ENCODE data around the gene GABRB1.
"Not testable (repeated sequence)": the region's sequence is repeated elsewhere in the genome, so short reads cannot be mapped to it uniquely, and the experiment has no call there.

GABRB1 gene

GRCh38 chr4:47309165-47309564 is 277.8 kb downstream of the GABRB1 start:
- DNase-seq (ENCODE audit: low spot score): no peak

- DNase-seq (ENCODE audit: low spot score): no peak
Observed at GRCh38 chr4:47312170-47312569, 280.8 kb downstream of the GABRB1 start.

GRCh38 chr4:47313384-47313783 is 282.0 kb downstream of the GABRB1 start:
- DNase-seq (ENCODE audit: low spot score): no peak

GRCh38 chr4:47315346-47315745 is 284.0 kb downstream of the GABRB1 start:
- DNase-seq (ENCODE audit: low spot score): no peak

GRCh38 chr4:47326025-47326424 is 294.7 kb downstream of the GABRB1 start:
- no peak for DNase-seq (ENCODE audit: low spot score)

- DNase-seq (ENCODE audit: low spot score): no peak
Observed at GRCh38 chr4:47330866-47331265, 299.5 kb downstream of the GABRB1 start.

GRCh38 chr4:47334652-47335051 is 303.3 kb downstream of the GABRB1 start:
- no peak for DNase-seq (ENCODE audit: low spot score)

- no peak for DNase-seq (ENCODE audit: low spot score)
Observed at GRCh38 chr4:47337893-47338292, 306.5 kb downstream of the GABRB1 start.

- DNase-seq (ENCODE audit: low spot score): no peak
Observed at GRCh38 chr4:47340914-47341313, 309.5 kb downstream of the GABRB1 start.

- DNase-seq (ENCODE audit: low spot score): no peak
Observed at GRCh38 chr4:47342796-47343195, 311.4 kb downstream of the GABRB1 start.

GRCh38 chr4:47349326-47349725 is 318.0 kb downstream of the GABRB1 start:
- DNase-seq (ENCODE audit: low spot score): peak; percentile 17

GRCh38 chr4:47355568-47355967 is 324.2 kb downstream of the GABRB1 start:
- no peak for DNase-seq (ENCODE audit: low spot score)

- no peak for DNase-seq (ENCODE audit: low spot score)
Observed at GRCh38 chr4:47359891-47360290, 328.5 kb downstream of the GABRB1 start.

- no peak for DNase-seq (ENCODE audit: low spot score)
Observed at GRCh38 chr4:47367761-47368160, 336.4 kb downstream of the GABRB1 start.

GRCh38 chr4:47368211-47368610 is 336.8 kb downstream of the GABRB1 start:
- no peak for DNase-seq (ENCODE audit: low spot score)

- DNase-seq (ENCODE audit: low spot score): no peak
Observed at GRCh38 chr4:47372561-47372960, 341.2 kb downstream of the GABRB1 start.

GRCh38 chr4:47373174-47373573 is 341.8 kb downstream of the GABRB1 start:
- peak; percentile 14 for DNase-seq (ENCODE audit: low spot score)

GRCh38 chr4:47373709-47374108 is 342.3 kb downstream of the GABRB1 start:
- no peak for DNase-seq (ENCODE audit: low spot score)

- DNase-seq (ENCODE audit: low spot score): no peak
Observed at GRCh38 chr4:47374477-47374876, 343.1 kb downstream of the GABRB1 start.

- not testable (repeated sequence) for DNase-seq (ENCODE audit: low spot score)
Observed at GRCh38 chr4:47378021-47378530, 346.7 kb downstream of the GABRB1 start.

- no peak for DNase-seq (ENCODE audit: low spot score)
Observed at GRCh38 chr4:47381172-47381571, 349.8 kb downstream of the GABRB1 start.

- DNase-seq (ENCODE audit: low spot score): no peak
Observed at GRCh38 chr4:47382846-47383360, 351.5 kb downstream of the GABRB1 start.

GRCh38 chr4:47383829-47384427 is 352.6 kb downstream of the GABRB1 start:
- DNase-seq (ENCODE audit: low spot score): peak; percentile 26

GRCh38 chr4:47386146-47386545 is 354.8 kb downstream of the GABRB1 start:
- no peak for DNase-seq (ENCODE audit: low spot score)
